ENCODE results near the gene AGBL4.

AGBL4 gene

DNA sequence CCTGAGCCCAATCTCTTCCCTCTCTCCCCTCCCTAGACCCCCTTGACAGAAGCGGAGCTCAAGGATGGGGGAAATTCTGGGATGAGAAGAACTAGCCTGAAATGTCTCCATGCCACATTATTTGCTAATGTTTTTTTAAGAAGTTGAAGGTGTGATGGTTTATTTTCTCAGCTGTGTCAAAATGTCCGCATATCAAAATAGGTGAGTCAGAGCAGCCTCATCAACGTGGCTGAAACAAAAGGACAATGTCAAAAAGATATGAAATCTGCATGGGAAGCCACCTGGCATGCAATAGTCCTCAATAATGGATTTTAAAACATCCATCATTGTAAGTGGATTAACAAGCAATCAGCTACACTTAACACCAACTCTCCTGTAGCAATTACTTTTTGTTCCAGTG lies 1348.5 kb downstream of the AGBL4 start:
- no peak for DNase-seq

DNA sequence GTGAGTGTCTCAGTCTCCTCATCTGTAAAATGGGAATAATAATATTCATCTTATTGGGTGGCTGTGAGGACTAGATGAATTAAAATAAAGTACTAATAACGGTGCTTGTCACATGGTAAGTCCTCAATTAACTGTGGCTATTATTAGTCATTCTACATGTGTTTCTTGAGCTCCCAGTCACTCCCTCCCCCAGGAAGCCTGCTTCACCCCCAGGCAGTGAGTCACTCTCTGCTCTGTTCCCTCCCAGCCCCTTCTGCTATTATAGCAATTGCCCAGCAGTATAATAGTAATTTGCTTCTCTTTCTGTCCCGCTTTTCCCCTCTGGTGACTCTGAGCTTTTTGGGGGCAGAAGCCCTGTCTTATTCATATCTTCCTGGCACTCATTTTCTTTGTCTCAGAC lies 1349.1 kb downstream of the AGBL4 start:
- DNase-seq = no peak

DNA sequence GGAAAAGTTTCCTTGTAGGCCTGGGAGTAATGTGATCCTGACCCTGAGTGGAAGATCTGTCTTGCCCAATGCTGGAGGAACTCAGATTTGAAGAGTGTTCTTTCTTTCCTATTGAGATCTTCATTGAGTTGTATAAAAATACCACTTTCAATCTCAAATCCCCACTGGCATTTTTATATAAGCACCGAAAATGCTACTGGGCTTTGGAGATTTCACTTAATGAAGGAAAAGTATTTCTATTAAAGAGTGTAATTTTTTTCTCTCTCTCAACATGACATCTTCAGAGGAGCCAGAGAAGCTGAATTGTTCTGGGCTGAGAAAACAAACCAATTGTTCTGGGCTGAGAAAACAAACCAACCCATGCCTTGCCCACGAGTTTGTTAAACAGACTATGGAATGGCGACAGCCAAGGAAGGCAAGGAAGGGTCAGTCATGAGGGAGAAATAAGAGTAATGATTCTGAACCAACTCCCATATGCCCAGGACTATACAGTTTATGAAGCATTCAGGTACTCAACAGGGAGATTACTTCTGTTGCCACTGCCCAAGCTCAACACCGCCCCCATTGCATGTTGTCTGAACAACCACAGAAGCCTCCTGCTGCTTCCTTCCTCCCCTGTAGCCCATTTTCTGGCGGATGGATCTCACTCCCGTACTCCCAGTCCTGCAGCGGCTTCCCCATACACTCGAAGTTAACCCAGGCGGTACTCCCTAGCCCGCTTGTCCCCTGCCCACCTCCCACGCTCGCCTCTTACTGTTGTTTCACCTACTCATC lies 1350.2 kb downstream of the AGBL4 start:
- no peak for DNase-seq

DNA sequence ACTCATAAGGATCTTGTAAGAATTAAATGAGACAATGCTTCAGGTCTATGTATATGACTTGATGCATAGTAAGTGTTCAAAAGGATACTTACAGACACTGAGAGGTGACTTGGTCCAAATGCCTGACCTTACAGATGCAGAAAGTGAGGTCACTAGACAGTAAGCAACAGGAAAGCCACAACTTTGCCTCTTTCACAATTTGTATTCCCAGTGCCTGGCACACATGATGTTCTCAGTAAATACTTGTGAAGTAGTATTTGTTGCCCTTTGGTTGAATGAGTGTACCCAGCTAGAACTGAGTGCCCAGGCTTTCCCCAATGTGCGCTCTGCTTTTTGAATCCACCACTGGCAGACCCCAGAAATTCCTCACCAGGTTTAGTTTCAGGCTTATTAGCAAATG lies 1352.2 kb downstream of the AGBL4 start:
- DNase-seq = no peak

DNA sequence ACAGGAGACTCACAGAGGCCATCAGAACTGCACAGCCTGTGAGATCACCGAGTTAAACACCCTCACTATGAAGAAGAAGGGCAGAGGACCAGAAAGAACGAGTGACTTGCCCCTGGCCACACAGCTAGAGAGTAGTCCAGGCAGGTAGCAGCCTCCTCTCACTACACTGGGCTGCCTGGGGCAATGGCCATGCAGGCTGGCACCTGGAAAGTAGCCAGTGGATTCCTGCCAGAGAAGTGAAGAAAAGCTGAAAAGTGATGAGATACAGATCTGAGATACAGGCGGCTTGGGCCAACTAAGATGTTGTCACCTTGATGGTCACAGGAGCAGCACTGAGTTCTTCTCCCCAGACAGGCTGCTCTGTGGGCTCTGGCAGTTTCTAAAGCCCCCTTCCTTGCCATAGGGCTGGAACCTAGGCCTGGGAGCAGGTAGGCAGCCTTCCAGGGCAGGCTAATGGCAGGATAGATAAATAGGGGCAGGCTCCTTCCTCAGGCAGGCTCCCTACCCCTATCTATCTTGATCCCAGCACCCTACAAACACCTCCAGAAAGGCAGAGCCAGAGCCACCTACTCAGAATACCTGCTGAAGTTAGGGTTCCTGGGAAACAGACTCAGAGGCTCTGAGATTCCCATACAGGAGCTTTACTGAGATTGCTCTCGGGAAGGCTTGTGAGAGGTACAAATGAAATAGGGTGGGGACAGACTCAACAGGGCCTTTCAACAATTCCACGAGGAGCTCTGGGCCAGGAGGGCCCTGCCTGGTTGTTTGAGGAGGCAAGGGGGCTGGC lies 1353.3 kb downstream of the AGBL4 start:
- DNase-seq = no peak

DNA sequence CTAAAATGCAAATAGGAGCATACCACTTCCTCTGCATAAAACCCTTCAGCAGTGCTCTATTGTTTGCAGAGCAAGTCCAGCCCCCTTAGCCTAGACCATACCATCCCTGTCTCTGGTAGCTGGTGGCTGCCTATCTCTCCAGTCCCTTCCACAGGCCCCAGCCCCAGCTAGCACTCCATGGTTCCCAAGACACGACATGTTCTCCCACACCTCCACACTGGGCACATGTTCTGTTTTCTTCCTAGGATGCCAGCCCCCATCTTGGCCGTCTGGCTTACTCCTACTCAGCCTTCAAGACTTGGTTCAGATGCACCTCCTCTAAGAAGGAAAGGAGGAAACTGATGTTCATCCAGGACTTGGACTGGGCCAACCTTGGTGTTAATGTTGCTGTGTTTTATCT lies 1355.4 kb downstream of the AGBL4 start:
- no peak for DNase-seq

DNA sequence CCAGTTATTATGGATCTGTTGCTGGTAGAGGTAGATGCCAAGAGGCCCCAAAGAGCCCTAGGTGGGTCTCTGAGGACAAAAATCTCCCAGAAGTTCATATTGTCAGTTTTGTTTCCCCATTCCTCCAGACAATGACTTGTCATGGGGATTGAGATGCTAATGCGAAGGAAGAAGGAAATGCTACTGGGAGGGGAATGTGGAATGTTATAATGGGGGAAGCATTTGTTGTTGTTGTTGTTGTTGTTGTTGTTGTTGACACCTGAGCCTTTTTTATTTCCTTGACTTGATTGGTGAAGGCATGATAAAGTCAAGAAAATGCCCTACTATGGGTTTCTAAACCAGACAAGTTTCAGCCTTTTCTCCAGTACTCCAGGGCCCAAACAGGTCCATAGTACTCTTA lies 1356.0 kb downstream of the AGBL4 start:
- no peak for DNase-seq

DNA sequence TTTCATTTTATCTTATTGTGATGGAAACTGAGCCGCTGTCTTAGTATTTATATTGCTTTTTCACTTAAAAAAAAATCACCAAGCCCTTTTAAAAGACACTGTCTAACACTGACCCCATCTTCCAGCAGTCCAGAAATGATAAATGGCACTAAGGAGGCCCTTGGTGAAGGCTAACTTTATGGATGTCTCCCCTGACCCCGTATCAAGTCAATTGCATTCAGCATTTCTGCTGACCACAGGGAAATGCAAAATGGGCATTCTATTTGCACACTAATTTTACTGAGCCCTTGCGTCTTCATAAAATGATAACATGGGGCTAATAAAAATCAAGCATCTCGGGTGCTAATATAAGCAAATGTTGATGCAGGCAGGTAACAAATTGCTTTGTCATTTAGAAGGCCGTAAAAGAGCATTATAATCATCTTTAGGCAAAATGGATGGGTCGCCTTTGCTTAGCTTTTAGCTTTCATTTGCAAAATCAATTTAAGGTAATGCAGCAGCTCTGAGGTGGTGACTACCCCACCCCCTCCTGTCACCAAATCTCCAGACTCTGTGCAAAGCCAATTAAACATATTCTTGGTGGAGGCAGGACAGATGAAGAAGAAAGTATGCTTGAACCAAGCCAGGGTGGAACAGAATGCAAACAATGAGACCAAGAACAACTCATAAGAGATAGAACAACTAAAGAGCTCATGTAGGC lies 1357.9 kb downstream of the AGBL4 start:
- no peak for DNase-seq

DNA sequence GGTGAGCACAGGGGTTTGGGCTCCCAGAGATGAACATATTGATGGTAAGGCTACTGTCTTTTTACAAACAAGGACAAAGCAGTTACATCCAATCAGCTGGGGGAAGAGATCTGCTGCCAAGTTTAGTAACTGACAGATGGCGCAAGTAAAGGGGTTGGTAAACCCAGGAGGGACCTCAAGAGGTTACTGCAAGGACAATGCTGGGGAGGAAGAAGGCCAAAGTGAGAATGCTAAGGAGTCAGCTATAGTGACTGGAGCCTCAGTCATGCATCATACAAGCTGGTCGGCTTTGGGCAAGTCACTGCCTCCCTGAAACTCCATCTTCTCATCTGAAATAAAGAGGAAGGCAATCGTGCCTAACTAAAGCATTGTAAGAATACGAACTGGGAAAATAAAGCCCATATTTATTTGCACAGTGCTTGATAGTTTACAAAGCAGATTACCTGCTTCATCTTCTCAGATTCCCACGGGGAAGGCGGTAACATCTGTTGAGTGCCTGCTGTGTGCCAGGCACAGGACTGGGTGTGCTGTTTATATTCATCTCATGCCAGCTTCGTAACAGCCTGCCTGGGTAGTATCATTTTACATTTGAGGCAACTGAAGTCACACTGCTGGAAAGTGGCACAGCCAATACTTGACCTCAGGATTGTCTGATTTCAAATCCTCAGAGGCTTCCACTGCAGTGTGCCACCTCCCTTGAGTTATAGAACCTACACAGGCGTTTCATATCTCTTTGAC lies 1361.9 kb downstream of the AGBL4 start:
- peak; percentile 84 for DNase-seq

DNA sequence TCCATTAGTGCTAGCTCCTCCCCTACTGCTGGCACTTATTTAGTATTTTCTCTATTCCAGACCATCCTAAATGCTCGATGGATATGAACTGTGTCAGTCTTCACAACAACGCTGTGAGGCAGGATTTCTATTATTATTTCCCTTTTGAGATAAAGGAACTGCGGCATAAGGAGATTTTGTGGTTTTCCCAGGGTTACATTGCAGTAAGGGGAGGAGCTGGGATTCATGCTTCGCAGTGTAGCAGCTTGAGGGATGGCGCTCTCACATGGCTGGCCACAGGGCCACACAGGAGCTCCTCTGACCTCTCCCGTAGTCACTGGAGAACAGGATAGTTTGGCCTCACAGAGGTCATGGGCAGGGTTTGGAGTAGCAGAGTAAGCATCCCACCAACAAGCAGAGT lies 1364.0 kb downstream of the AGBL4 start:
- no peak for DNase-seq

DNA sequence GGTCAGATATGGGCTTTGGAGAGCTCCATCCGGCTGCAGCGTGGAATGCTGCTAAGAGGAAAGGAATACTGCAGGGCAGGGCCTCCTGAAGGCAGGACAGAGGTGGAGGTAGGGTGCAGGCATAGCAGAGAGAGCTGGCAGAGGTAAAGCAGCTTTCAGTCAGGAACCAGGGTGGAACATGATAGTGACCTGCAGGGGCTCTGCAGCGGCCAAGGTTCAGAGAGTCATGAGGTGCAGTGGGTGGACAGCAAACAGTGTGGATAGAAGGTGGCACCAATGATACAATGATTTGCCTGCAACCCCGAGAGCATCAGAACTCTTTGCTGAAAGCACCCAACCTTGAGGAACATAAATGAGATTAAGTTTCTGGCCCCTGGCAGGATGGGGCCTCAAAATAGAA lies 1366.3 kb downstream of the AGBL4 start:
- no peak for DNase-seq

DNA sequence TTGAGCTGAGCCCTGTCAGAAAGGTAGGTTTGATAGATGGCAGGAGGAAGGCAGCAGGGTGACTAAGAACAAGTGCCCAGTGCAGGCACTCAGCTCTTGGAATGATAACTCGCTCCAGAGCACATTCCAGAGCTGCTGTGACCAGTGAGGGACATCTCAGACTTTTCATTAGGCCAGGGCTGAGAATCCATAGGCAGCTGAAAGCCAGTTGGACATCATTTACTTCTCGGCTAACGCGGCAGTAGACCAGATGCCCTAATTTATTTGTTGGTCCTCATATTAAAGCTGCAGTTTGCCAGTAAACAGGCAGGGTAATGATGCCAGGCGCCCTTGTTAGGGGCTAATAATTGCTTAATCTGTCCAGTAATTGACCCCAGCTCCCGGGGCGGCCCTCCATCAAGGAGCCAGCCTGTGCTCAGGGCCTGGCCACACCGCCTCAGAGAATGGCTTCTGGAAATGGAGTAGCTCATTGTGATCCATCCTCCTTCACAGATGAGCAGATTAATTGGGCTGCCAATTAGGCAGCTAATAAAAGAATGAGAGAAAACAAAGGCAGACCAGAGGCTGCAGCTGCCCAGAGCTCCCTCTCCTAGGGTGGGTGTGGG lies 1369.0 kb downstream of the AGBL4 start:
- DNase-seq = no peak

DNA sequence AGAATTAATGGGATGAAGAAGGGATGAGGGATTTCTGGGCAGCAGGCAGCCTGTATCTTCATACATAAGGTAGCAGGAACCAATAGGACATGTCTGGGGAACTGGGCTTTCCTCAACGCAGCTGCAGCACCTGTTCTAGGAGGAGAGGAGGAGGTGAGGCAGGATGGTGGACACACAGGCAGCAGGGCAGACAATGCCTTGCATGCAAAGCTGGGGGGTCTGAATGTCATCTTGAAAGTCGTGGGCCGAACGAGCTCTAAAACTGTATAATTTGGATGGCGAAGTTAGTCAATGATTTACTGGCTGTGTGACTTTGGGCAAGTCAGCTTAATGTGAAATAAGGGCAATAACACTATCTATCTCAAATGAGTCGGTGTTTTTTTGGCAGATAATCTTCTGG lies 1371.4 kb downstream of the AGBL4 start:
- DNase-seq = no peak

DNA sequence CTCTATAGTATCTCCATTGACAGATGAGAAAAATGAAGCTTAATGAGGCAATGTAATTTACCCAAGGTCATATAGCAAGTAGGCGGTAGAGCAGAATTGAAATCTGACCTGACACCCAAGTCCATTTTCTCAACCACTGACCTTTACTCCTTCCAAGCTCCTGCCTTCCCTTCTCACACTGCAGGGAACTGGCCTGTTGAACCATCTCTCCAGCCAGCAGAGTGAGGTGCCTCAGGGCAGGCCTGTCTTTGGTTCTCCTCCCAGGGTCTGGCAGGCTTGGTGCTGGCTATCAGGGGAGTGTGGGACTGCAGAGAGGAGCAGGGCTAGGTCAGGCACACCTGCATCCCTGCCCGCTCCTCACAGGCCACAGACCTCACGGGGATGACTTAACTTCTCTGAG lies 1373.9 kb downstream of the AGBL4 start:
- DNase-seq = no peak

DNA sequence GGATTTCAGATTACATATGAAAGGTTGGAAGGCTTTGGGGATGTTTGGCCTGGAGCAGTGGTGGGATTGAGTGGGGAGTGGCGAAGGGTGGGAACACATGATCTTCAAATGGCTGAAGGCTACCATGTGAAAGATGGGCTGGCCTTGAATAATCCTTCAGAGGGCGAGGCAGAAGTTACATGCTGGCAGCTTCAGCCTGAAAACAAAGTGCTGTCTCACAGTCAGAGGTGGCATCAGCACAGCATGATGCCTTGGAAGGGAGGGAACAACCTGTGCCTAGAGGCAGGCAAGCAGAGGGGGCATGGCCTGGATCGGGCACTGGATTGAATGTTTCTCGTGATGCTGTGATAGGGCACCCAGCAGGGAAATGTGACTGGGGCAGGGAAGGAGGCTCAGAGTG lies 1377.9 kb downstream of the AGBL4 start:
- DNase-seq = no peak

DNA sequence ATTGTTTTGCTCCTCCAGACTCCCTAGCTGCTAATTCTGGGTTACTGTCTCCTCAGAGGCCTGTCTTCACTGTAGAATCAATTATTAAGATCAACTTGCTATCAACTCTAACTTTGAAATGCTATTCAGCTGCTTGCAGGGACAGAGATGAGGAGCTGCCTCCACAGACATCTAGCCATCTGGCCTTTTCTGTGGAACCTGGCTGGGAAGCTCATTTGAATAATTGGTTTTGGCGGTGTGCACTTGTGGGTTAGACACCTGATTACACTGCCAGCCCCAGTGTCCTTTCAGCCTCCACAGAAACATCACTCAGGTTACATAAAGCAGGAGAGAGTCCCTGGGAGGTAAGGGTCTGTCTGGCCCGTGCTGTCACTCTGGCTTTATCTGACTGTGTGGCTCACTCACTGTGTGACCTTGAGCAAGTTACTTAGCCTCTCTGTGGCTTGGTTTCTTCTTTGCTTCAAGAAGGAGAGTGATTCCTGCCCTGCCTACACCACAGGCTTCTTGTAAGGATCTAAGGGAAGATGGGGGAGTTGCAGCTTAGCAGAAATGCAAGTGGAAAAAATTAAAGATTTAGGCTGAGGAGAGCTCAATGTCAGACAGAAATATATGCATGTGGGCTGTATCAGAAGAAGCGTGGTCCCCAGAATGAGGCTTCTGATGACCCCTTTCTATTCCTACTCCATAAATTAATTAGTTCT lies 1378.7 kb downstream of the AGBL4 start:
- peak; percentile 11 for DNase-seq

DNA sequence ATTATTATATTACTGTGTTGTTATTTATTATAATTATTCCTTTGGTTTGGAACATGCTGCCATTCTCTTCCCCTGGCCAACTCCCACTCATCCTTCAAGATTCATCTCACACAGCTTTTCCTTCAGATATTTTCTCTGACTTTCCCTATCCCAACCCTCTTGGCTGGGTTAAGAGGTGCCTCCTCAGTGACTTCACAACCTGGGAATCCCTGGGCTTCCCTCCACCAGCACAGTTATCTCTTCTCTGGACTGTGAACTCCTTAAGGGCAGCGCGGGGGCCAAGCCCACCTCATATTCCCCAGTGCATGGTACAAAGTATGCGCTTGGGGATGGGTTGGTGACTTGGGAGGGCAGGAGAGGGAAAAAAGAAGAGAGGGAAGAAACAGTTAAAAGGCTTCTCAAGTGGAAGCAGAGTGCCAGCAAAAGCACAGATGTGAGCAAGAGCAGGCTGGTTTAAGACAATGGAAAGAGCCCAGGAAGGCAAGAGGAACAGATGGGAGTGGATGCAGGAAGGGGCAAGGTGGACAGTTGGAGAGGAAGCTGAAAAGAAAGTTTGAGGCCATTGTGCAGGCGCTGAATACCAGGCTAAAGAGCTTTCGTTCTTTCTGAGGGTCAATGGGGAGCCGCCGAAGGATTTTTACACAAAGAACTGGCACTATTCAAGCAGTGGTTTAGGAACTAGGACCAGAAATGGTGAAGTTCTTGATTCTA lies 1379.4 kb downstream of the AGBL4 start:
- no peak for DNase-seq

DNA sequence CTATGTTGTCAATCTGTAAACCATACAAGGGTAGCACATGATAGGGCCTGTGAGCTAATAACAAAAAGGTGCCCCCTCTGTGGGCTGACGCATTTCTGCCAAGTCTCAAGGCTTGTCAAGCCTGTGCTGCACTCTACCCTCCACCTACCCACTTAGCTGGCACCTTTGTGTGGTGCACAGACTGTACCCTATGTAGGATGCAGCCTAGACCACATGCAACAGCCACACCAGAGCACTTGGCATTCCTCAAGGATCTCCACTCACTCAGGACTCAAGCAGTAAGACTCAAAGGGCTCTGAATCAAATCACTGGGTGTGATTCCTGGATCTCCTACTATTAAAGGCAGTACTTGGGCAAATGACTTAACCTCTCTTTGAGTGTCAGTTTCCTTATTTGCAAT lies 1380.6 kb downstream of the AGBL4 start:
- DNase-seq = no peak

DNA sequence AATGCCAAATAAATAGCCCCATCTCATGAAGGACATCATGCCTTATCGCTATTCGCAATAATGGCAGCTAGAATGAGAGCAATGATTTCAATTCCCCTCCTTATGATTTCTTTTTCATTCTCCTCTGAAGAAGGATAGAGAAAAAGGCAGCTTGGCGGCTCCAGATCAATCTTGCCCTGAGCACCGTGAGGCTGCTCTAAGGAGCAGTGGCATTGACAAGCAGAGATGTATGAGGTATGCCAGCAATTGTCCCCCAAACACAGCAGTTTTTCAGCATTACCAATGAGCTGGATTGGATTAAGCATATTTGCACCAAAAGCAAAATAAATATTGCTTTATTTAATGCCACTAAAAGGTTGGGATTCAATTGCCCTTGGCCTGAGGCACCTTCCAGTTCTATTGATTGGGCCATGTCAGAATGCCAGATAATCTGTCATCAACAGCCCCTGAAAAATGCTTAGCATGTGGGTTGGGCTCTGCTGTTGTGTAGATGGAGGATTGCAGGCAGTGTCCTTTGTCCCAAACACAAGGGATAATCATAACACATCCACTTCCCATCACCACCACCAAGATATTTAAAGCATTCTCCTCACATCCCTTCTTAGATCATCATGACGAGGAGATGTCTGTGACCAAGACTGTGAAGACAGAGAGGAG lies 1382.8 kb downstream of the AGBL4 start:
- no peak for DNase-seq

DNA sequence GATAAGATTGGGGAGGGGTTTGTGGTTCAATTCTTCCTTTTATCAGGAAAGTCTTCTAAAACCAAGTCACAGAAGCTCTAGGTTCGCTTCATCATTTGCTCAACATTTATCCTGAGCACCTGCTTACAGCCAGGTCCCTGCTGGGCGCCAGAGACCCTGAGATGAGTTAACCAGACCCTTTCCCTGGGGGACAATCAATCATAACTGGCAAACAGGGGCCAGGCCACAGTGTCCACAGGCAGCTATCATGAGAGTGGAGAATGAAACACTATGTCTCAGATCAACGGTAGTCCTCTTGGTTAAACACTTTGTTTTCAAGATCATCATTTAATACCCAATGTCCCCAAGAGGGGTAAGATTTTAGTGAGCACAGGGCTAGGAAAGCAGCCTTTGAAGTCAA lies 1393.9 kb downstream of the AGBL4 start:
- DNase-seq = no peak

DNA sequence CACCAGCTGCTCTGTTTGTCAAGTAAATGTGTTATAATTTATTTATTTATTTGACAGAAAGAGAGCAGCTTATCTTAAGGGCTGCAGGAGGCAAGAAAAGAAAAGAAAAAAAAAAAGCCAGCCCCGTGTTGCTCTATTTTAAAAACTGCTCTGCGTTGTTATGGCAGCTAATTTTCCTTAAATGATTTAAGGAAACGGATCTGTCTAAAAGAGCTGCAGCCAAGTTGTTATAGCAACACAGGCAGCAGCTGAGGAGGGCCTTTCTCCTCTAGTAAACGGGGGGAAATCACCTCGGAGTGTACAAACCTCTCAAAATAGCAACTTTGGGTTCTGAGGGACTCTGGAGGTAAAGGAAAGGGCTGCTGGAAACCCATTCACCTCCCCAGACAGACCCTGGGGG lies 1396.3 kb downstream of the AGBL4 start:
- peak; percentile 66 for DNase-seq

Data from NCI-H1092 treated with DMSO at 0.1 percent for 48 hours (cell line).